Measurements from ENCODE around the gene B4GALT3.
"Not testable (repeated sequence)": the region's sequence is repeated elsewhere in the genome, so short reads cannot be mapped to it uniquely, and the experiment has no call there.

B4GALT3 gene

GRCh38 chr1:161177112-161177935 is at the start of gene B4GALT3:
Gene B4GALT3 (minus strand): TSS chr1:161177507. CDS start chr1:161176060, 1,447 bp downstream.
- DNase-seq (ENCODE audit: low read depth), result peak; percentile 97

- no peak for DNase-seq (ENCODE audit: low read depth)
Observed at GRCh38 chr1:161226759-161227158, 49.5 kb upstream of the B4GALT3 start.

GRCh38 chr1:161226320-161226711 is 49.0 kb upstream of the B4GALT3 start:
- no peak for DNase-seq (ENCODE audit: low read depth)

GRCh38 chr1:161225534-161226319 is 48.4 kb upstream of the B4GALT3 start, which contains the start of gene TOMM40L:
Gene TOMM40L (plus strand): TSS chr1:161226060. CDS start chr1:161226490, 430 bp downstream.
- peak; percentile 67 for DNase-seq (ENCODE audit: low read depth)

GRCh38 chr1:161225178-161225533 is 47.8 kb upstream of the B4GALT3 start:
- no peak for DNase-seq (ENCODE audit: low read depth)

GRCh38 chr1:161224695-161225087 is 47.4 kb upstream of the B4GALT3 start:
- not testable (repeated sequence) for DNase-seq (ENCODE audit: low read depth)

- DNase-seq (ENCODE audit: low read depth), result no peak
Observed at GRCh38 chr1:161223805-161224694, 46.7 kb upstream of the B4GALT3 start.

- DNase-seq (ENCODE audit: low read depth), result no peak
Observed at GRCh38 chr1:161222175-161223019, 45.1 kb upstream of the B4GALT3 start.

- no peak for DNase-seq (ENCODE audit: low read depth)
Observed at GRCh38 chr1:161220002-161220401, 42.7 kb upstream of the B4GALT3 start.

- no peak for DNase-seq (ENCODE audit: low read depth)
Observed at GRCh38 chr1:161219078-161219892, 42.0 kb upstream of the B4GALT3 start.

GRCh38 chr1:161218301-161219077 is 41.2 kb upstream of the B4GALT3 start:
- no peak for DNase-seq (ENCODE audit: low read depth)

- no peak for DNase-seq (ENCODE audit: low read depth)
Observed at GRCh38 chr1:161217831-161218230, 40.5 kb upstream of the B4GALT3 start.

GRCh38 chr1:161216945-161217712 is 39.8 kb upstream of the B4GALT3 start:
- no peak for DNase-seq (ENCODE audit: low read depth)

- no peak for DNase-seq (ENCODE audit: low read depth)
Observed at GRCh38 chr1:161215076-161215475, 37.8 kb upstream of the B4GALT3 start, which contains the start of gene FCER1G. Gene FCER1G (plus strand): TSS chr1:161215295. CDS start chr1:161215322, 27 bp downstream.

- no peak for DNase-seq (ENCODE audit: low read depth)
Observed at GRCh38 chr1:161214369-161214768, 37.1 kb upstream of the B4GALT3 start.

GRCh38 chr1:161209790-161210409 is 32.6 kb upstream of the B4GALT3 start:
- no peak for DNase-seq (ENCODE audit: low read depth)

GRCh38 chr1:161207173-161207572 is 29.9 kb upstream of the B4GALT3 start:
- DNase-seq (ENCODE audit: low read depth), result no peak

Data from stimulated activated CD8-positive, alpha-beta memory T cell treated with anti-CD3 and anti-CD28 coated beads, Interleukin-7, amount 100 ng/mL, for 24 hours (primary cell).